BE2C (cell line): ENCODE data around the gene GTPBP6.
"Not testable (repeated sequence)": the region's sequence is repeated elsewhere in the genome, so short reads cannot be mapped to it uniquely, and the experiment has no call there.

Experiments
- DNase-seq: peaks from one replicate; pipeline ENCODE4 v3.0.0-alpha.2; 2020
- H3K27me3 ChIP-seq: fragments of 250-450 bp; sonication (Bioruptor Pico); 2 replicates; pipeline ENCODE4 v1.5.1; 2020; ENCODE audit warnings: mild to moderate bottlenecking
- H3K36me3 ChIP-seq: fragments of 250-450 bp; sonication (Bioruptor Pico); 2 replicates; pipeline ENCODE4 v1.5.1; 2020; ENCODE audit warnings: mild to moderate bottlenecking
- H3K4me1 ChIP-seq: fragments of 250-450 bp; sonication (Bioruptor Pico); 2 replicates; pipeline ENCODE4 v1.5.1; 2020
- H3K4me3 ChIP-seq: 2 replicates; pipeline ENCODE4 v1.5.1; 2011; ENCODE audit warnings: low read depth, low read length
- H3K9me3 ChIP-seq: fragments of 250-450 bp; sonication (Bioruptor Pico); 2 replicates; pipeline ENCODE4 v1.5.1; 2020
- CTCF ChIP-seq: IDR thresholded peaks from 2 replicates; pipeline ENCODE4 v1.5.1; 2012; ENCODE audit warnings: mild to moderate bottlenecking, low read depth, low read length

GTPBP6 gene

GRCh38 chrX:352181-352580, 33.6 kb upstream of the GTPBP6 start:
- no peak for DNase-seq
- Histone ChIP-seq H3K4me3 (no peak overlapping the region), H3K36me3 (no peaks in the 10 kb centered on the region), H3K9me3 (no peaks in the 10 kb centered on the region), H3K27me3 (no peaks in the 10 kb centered on the region), H3K4me1 (no peaks in the 10 kb centered on the region)
- TF ChIP-seq CTCF = no peak

DNA sequence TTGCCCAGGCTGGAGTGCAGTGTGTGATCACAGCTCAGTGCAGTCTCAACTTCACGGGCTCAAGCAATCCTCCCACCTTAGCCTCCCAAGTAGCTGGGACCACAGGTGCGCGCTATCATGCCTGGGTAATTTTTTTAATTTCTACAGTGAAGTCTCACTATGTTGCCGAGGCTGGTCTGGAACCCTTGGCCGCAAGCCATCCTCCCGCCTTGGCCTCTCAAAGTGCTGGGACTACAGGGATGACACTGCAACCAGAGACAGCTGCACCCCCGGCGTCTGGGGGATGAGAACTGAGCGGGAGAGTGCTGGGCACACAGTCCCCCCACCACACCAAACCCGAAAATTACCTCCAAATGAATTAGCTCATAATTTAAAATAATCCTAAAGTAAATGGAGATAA, 33.1 kb upstream of the GTPBP6 start:
- no peak for TF ChIP-seq CTCF
- no peak for DNase-seq
- Histone ChIP-seq H3K4me3 (no peak overlapping the region), H3K4me1 (no peaks in the 10 kb centered on the region), H3K27me3 (no peaks in the 10 kb centered on the region), H3K9me3 (no peaks in the 10 kb centered on the region), H3K36me3 (no peaks in the 10 kb centered on the region)

DNA sequence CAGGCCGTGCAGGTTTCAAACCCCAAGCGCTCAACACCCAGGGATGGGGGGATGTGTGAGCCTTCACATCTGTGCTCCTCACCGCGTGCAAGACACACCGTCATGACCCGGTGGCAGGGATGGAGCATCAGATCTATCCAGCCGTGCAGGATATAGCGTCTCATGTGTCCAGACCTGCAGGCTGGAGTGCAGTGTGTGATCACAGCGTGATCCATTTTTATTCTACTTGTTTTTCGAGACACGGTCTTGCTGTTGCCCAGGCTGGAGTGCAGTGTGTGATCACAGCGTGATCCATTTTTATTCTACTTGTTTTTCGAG, 32.7 kb upstream of the GTPBP6 start:
- not testable (repeated sequence) for H3K4me1 ChIP-seq, H3K27me3 ChIP-seq, H3K9me3 ChIP-seq, H3K36me3 ChIP-seq, H3K4me3 ChIP-seq, DNase-seq

DNA sequence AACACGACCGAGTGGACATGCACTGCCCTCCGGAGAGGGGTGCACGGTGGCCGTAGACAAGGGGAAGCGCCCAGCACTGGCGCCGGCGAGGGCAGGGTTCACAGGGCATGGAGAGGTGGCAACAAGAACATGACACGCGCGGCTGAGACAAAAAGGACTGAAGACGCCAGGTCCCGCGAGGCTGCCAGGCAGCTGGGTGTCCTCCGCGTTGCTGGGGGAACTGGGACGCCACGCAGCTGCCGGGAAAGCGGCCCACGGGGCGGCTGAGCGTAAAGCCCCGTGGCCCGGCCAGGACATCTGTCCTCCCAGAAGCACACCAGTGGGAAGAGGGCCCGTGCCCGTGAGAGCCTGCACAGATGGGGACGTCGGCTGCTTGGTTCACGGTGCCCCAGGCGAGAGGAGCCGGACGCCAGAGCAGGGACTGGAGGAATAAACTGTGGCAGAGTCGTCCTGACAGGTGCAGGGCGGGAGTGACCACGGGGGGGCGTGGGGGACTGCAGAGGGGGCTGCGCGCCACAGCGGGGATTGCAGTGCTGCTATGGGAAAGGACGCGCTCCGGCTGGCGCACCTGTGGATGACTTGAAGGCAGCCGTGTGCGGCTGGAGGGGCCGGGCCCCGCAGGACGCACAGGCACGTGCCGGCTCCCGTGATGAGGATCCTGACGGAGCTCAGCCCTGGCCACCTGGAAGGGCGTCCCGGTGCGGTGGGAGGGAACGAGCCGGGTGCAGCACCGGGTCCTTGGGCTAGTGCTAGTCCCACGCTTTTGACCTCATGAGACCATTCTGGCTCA, 32.1 kb upstream of the GTPBP6 start:
- Histone ChIP-seq H3K9me3 (no peaks in the 10 kb centered on the region), H3K36me3 (no peaks in the 10 kb centered on the region), H3K4me3 (no peak overlapping the region), H3K4me1 (no peaks in the 10 kb centered on the region), H3K27me3 (no peaks in the 10 kb centered on the region)
- no peak for TF ChIP-seq CTCF
- no peak for DNase-seq

- Histone ChIP-seq H3K27me3 (no peaks in the 10 kb centered on the region), H3K4me3 (no peak overlapping the region), H3K36me3 (no peaks in the 10 kb centered on the region), H3K9me3 (no peaks in the 10 kb centered on the region), H3K4me1 (no peaks in the 10 kb centered on the region)
- TF ChIP-seq CTCF = no peak
- DNase-seq = no peak
Measured at GRCh38 chrX:350148-350533, 31.5 kb upstream of the GTPBP6 start.

DNA sequence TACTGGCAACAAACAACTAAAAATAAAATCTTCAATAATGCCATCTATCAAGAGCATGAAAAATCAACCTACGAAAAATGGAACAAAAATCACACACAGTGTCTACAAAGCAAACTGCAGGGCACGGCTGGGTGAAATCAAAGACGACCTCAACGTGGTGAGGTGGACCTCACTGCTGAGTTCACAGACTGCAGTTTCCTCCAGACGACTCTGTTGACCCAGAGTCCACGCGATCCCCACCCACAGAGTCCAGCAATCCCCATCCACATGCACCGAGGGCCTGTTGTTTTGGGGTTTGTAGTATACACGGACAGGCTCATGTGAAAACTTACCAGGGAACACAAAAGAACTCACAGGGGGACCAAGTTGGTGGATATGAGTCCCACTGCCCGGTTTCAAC, 31.1 kb upstream of the GTPBP6 start:
- Histone ChIP-seq H3K36me3 (no peaks in the 10 kb centered on the region), H3K9me3 (no peaks in the 10 kb centered on the region), H3K4me3 (no peak overlapping the region), H3K4me1 (no peaks in the 10 kb centered on the region), H3K27me3 (no peaks in the 10 kb centered on the region)
- TF ChIP-seq CTCF = no peak
- DNase-seq = no peak

DNA sequence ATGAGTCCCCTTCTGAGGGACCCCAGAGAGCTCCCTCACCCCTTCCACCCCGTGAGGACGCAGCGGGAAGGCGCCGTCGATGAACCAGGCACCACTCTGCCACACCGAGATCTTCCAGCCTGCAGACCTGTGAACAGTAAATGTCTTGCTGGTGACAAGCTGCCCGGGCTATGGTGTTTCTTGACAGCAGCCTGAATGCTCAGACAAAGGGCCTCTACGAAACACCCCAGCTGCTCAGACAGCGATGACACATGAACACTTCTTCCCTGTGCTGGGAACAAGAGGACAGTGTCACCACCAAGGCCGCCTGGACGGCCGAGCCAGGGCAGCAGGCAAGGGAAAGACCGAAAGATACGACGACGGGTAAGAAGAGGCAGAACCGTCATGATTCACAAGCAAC, 30.6 kb upstream of the GTPBP6 start:
- no peak for DNase-seq
- Histone ChIP-seq H3K27me3 (no peaks in the 10 kb centered on the region), H3K9me3 (no peaks in the 10 kb centered on the region), H3K36me3 (no peaks in the 10 kb centered on the region), H3K4me3 (no peak overlapping the region), H3K4me1 (no peaks in the 10 kb centered on the region)
- no peak for TF ChIP-seq CTCF
